ENCODE data around the gene MINDY2.

Gene MINDY2

DNA sequence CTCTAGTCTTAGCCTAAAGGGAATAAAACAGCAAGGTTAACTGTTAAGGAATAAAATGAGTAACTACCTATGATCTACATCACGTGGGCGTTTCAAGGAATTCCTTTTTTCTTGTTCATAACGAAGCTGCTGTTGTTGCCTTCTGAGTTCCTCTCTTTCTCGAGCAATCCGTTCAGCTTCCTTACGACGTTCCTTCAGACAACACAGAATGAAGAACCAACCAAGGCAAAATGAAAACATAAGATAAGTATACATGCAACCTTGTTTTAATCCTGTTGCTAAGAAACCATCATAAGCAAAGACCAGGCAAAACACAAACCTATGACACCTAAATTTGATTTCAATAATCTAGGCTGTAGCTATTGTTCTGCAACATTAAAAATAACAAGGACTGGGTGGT is 118.3 kb downstream of the MINDY2 start:
- no peak for DNase-seq

DNA sequence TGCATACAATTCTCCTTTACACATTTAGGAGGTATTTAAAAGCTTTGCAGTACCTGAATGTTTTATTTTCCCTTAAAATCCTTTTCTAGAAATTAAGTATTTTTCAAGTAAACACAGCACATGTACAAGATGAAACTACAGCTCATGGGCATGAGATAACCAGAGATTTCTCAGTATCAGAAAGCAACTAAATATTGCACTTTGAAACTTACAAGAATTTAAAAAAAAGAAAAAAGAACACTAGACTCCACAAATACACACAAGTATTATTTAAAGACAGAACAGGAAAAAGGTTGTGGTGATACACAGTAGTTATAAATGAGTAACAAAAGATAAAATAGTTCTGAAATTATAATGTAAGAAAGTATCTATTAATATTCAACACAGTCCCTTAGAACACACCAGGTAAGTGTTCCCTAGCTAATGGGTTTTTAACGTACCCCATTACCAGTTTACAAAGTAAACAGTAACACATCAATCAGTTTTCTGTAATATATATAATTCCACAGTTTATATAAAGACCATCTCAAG is 127.1 kb downstream of the MINDY2 start:
- no peak for DNase-seq

DNA sequence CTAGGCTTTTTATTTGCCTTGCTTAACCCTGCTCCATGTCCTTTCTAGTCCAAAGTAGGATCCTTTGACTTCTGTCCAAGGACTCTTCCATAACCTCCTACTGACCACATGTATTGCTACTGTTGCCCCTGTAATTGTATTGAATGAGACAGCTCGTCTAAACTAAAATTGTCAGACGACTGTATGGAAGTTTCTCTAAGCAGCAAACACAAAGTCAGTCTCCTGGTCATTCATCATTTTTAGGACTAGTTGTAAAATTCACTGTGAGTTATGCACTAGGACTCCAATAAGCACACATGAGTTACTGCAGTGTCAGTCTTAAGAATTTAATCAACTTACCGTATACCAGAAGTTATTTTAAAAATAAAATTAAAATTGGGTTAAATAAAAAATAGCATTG is 129.5 kb downstream of the MINDY2 start:
- no peak for DNase-seq

DNA sequence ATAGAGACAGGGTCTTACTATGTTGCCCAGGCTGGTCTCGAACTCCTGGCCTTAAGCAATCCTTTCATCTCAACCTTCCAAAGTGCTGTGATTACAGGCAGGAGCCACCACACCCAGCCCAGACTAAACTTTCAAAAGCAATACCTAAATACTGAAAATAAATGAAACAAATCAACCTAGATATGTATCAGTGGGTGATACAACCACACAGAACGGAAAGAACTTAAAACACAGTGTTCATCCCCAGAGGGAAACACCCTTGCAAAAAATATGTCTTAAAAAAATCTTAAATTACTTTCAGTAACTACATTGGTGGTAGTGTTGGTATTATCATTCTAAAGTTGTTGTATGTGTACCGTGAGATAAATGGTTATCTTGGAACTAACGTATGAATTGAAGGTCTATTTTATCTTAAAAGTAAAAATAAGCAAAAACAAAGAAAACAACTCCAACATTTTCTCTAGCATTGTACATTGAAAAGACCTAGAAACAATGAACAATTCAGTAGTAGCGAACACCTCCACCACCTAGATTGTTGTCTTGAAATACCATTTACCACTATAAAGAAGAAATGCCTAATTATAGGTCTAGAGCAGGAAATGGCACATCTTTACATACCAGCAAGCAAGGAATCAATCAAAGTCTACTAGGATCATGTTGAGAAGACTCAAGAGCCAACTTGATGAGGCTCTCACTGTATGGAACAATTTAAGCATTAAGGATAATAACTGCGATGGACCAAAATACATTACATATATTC is 137.6 kb downstream of the MINDY2 start:
- no peak for DNase-seq

DNA sequence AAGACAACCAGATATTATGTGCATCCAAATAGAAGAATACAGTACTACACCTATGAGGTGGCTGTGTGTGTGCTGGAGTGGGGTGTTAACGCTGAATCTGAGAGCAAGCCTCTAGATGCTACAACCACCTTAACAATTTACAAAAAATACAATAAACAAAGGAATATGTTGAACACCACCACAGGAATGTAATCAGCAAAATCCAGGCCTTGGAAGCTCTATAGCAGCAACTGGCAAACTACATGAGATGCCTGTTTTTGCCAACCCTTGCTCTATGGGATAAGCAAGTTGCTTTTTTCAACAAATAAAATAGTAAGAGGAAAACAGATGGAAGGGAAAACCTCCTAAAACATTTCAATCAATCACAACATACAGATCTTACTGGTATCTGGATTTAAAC is 138.5 kb downstream of the MINDY2 start:
- no peak for DNase-seq

DNA sequence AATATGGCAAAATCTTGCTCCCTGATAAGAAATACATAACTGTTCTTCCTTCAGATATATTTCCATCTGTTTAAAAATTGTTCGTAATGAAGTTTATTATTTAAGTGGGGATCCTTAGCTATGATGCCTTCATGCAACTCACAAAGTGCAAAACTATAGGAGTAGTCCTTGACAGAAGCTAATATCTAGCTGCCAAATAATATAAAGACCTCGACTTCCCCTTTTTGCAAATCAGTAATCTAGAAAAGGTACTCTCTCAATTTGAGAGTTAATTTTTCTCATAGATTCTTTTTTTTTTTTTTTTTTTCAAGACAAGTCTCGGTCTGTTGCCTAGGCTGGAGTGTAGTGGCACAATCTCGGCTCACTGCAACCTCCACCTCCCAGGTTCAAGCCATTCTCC is 139.4 kb downstream of the MINDY2 start:
- DNase-seq = no peak

Measured in NCI-H226 (cell line).